IMR-90 (cell line): ENCODE results near the gene MRPS15. TPM values are rescaled to one million over a fixed set of nuclear protein-coding genes. Genes with fewer than 3 reads are reported as not detected.

Experiments used
- ATAC-seq: fragments of 200-7000 bp; cut with Tn5 transposase; 2 replicates; pipeline ENCODE4 v1.9.1; 2020; ENCODE audit warnings: low read depth, mild to moderate bottlenecking, moderate library complexity
- BruUV-seq: library from RNA; stranded (reverse); fragments of 400-500 nt; replicated peaks from 2 replicates; lab custom pipeline; 2021; lab: Mats Ljungman, UMichigan
- CTCF ChIA-PET: fragments of 300-600 bp; formaldehyde crosslinking; extraction: SDS; loops from one replicate; lab custom pipeline; 2021; ENCODE audit warnings: antibody characterized with exemption; lab: Yijun Ruan, JAX
- POLR2A ChIA-PET: fragments of 300-600 bp; sonication (Branson Sonifier 250); formaldehyde crosslinking; loops from one replicate; lab custom pipeline; 2022; ENCODE audit warnings: antibody characterized with exemption; ENCODE audit not compliant: unreplicated experiment; lab: Charles Lee
- DNase-seq: peaks from one replicate; pipeline ENCODE4 v3.0.0; 2013
- H2AFZ ChIP-seq: replicated peaks from 2 replicates; pipeline ENCODE3; 2013; ENCODE audit warnings: low read length, mild to moderate bottlenecking; ENCODE audit not compliant: poor library complexity
- H2AK5ac ChIP-seq: 2 replicates; pipeline ENCODE4 v1.6.1; 2013; ENCODE audit warnings: low read depth, low read length, inconsistent platforms
- H2AK9ac ChIP-seq: replicated peaks from 2 replicates; pipeline ENCODE3; 2013; ENCODE audit warnings: mild to moderate bottlenecking, low read depth, low read length, moderate library complexity; ENCODE audit not compliant: poor library complexity
- H2BK120ac ChIP-seq: 2 replicates; pipeline ENCODE4 v1.6.1; 2013; ENCODE audit warnings: low read depth, low read length, inconsistent platforms
- H2BK15ac ChIP-seq: 3 replicates; pipeline ENCODE4 v1.6.1; 2013; ENCODE audit warnings: low read depth, low read length, inconsistent platforms
- H2BK20ac ChIP-seq: 2 replicates; pipeline ENCODE4 v1.6.1; 2013; ENCODE audit warnings: low read depth, mild to moderate bottlenecking, inconsistent platforms, low read length, moderate library complexity
- H2BK5ac ChIP-seq: 2 replicates; pipeline ENCODE4 v1.6.1; 2013; ENCODE audit warnings: mild to moderate bottlenecking, low read depth, low read length, inconsistent platforms; ENCODE audit not compliant: poor library complexity, severe bottlenecking
- H3K14ac ChIP-seq: replicated peaks from 2 replicates; pipeline ENCODE4 v1.6.1; 2013; ENCODE audit warnings: low read depth, low read length, inconsistent platforms
- H3K18ac ChIP-seq: 2 replicates; pipeline ENCODE4 v1.6.1; 2013; ENCODE audit warnings: low read depth, low read length, control low read depth
- H3K23ac ChIP-seq: 2 replicates; pipeline ENCODE4 v1.6.1; 2013; ENCODE audit warnings: low read depth, low read length, inconsistent platforms
- H3K27ac ChIP-seq: 2 replicates; pipeline ENCODE4 v1.5.1; 2013; ENCODE audit warnings: mild to moderate bottlenecking, control low read depth, low read length; ENCODE audit not compliant: insufficient read depth
- H3K27me3 ChIP-seq: 2 replicates; pipeline ENCODE4 v1.6.1; 2013; ENCODE audit warnings: low read length; ENCODE audit not compliant: control insufficient read depth, insufficient read depth
- H3K36me3 ChIP-seq: 2 replicates; pipeline ENCODE4 v1.6.1; 2013; ENCODE audit warnings: low read length, mixed read lengths; ENCODE audit not compliant: control insufficient read depth, insufficient read depth
- H3K4ac ChIP-seq: 2 replicates; pipeline ENCODE4 v1.6.1; 2013; ENCODE audit warnings: low read depth, low read length, inconsistent platforms
- H3K4me1 ChIP-seq: 2 replicates; pipeline ENCODE4 v1.6.1; 2013; ENCODE audit warnings: low read length, mixed read lengths; ENCODE audit not compliant: control insufficient read depth, insufficient read depth
- H3K4me2 ChIP-seq: 2 replicates; pipeline ENCODE4 v1.6.1; 2013; ENCODE audit warnings: low read depth, mild to moderate bottlenecking, control low read depth, low read length, moderate library complexity
- H3K4me3 ChIP-seq: 2 replicates; pipeline ENCODE4 v1.5.1; 2013; ENCODE audit warnings: low read depth, mild to moderate bottlenecking, control low read depth, low read length, moderate library complexity; ENCODE audit not compliant: insufficient read depth
- H3K56ac ChIP-seq: 2 replicates; pipeline ENCODE4 v1.6.1; 2013; ENCODE audit warnings: low read length, inconsistent platforms; ENCODE audit not compliant: insufficient read depth; ENCODE audit errors: extremely low read depth
- H3K79me1 ChIP-seq, 2 experiments: 2 replicates each; pipeline ENCODE4 v1.6.1; 2013; ENCODE audit warnings: low read length in 2 of 2, inconsistent platforms in 1 of 2, low read depth in 1 of 2
- H3K9ac ChIP-seq: 2 replicates; pipeline ENCODE4 v1.6.1; 2013; ENCODE audit warnings: low read depth, low read length, control low read depth
- H3K9me1 ChIP-seq: 2 replicates; pipeline ENCODE4 v1.6.1; 2013; ENCODE audit warnings: low read length, inconsistent platforms; ENCODE audit not compliant: insufficient read depth
- H3K9me3 ChIP-seq: 2 replicates; pipeline ENCODE4 v1.6.1; 2013; ENCODE audit warnings: low read length; ENCODE audit not compliant: control insufficient read depth, insufficient read depth
- H4K20me1 ChIP-seq: 2 replicates; pipeline ENCODE4 v1.6.1; 2013; ENCODE audit warnings: low read length, inconsistent platforms; ENCODE audit not compliant: insufficient read depth
- H4K5ac ChIP-seq: 2 replicates; pipeline ENCODE4 v1.6.1; 2013; ENCODE audit warnings: mild to moderate bottlenecking, low read depth, low read length, control low read depth
- H4K8ac ChIP-seq, 2 experiments: 2 replicates each; pipeline ENCODE4 v1.6.1; 2013; ENCODE audit warnings: low read depth in 2 of 2, low read length in 2 of 2, control low read depth in 1 of 2, inconsistent platforms in 1 of 2
- H4K91ac ChIP-seq: 2 replicates; pipeline ENCODE4 v1.6.1; 2013; ENCODE audit warnings: low read depth, low read length, inconsistent platforms; ENCODE audit not compliant: insufficient read depth
- CHD1 ChIP-seq: IDR thresholded peaks from 2 replicates; pipeline ENCODE4 v1.6.1; 2012; ENCODE audit warnings: low read depth, low read length, improper control_type of control experiment
- WGBS, 2 experiments: methylation state at CpG; one replicate each; pipeline versions ENCODE4 v1.1.5 to v1.1.7; 2013; ENCODE audit warnings: missing lambda C conversion rate in 2 of 2; ENCODE audit not compliant: insufficient read length in 1 of 2; ENCODE audit errors: extremely low coverage in 2 of 2; 5-methylcytosine and 5-hydroxymethylcytosine counted together
- dilution Hi-C: fragments of 300-500 bp; cut with HindIII; formaldehyde crosslinking; loops from one replicate; pipeline ENCODE4 v1.14.3; 2018; ENCODE audit warnings: low sequenced_read_pairs; ENCODE audit not compliant: unreplicated experiment
- in situ Hi-C: fragments of 300-500 bp; cut with MboI; formaldehyde crosslinking; loops from 3 replicates; pipeline ENCODE4 v1.14.3; 2019; ENCODE audit warnings: low sequenced_read_pairs, inconsistent platforms, mixed read lengths
- intact Hi-C: fragments of 100-400 bp; cut with micrococcal nuclease; formaldehyde crosslinking; loops from 2 replicates; pipeline ENCODE4 v1.10.0; 2022
- polyA plus RNA-seq, 3 experiments: library from polyadenylated mRNA; depleted of rRNA; stranded (reverse); fragments of >200 nt; gene quantifications; 2 replicates each; pipeline ENCODE4 v1.2.3, GENCODE V29; 2012; ENCODE audit warnings: low replicate concordance in 1 of 3
- total RNA-seq: library from RNA; depleted of rRNA; stranded (reverse); fragments of >200 nt; gene quantifications from 2 replicates; pipeline ENCODE4 v1.2.3, GENCODE V29; 2012

MRPS15 gene
- total and polyA plus RNA-seq, 2 of the 4 experiments (the other 2 are of a cell fraction), result 46.1 to 77.9 TPM

DNA sequence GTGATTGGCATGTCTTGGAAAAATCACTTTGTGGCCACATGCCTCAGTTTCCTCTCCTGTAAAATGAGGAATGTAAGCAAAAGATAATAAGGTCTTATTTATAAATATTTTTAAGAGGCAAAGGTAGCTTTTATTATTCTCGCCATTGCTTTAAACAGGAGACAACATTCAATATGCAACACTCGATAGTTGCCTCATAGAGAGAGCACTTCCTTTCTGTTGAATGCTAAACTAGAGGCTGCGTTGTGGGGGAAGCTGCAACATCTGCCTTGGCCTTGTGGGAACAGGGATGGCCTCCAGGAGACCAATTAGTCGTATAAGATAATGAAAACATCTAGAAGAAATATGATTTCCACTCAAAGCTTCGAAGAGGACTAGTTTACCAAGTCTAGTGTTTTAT lies 17.4 kb downstream of the MRPS15 start:
- CTCF ChIA-PET, result no interaction called here

More for the DNA sequence above, 17.4 kb downstream of the MRPS15 start:
- WGBS, 2 experiments, result 43% methylated on average over 1 of the region's 5 CpGs; no CpG with 5 or more reads in 1 of the 2 experiments
- Histone ChIP-seq H3K4me3 (no peak overlapping the region), H2AK5ac (no peak overlapping the region), H4K20me1 (no peaks in the 10 kb centered on the region), H2BK15ac (no peak overlapping the region), H3K23ac (no peak overlapping the region), H4K8ac (no peak overlapping the region), H3K9me3 (no peaks in the 10 kb centered on the region), H3K9ac (no peak overlapping the region), H3K4ac (no peak overlapping the region), H2AFZ (no peak overlapping the region), H4K91ac (no peak overlapping the region), H4K5ac (no peak overlapping the region), H2BK120ac (no peak overlapping the region; the same call in 1 of the 2 replicates), H3K4me1 (peaks cover 2% of the 10 kb centered on the region; the same call in 1 of the 2 replicates), H3K27me3 (no peaks in the 10 kb centered on the region), H2BK20ac (no peak overlapping the region), H3K14ac (no peak overlapping the region), H3K18ac (no peak overlapping the region), H3K9me1 (no peaks in the 10 kb centered on the region), H2AK9ac (no peak overlapping the region), H3K4me2 (no peak overlapping the region), H3K56ac (no peak overlapping the region), H3K27ac (no peak overlapping the region), H3K79me1 (peaks cover 0 to 11% of the 10 kb centered on the region in 2 experiments; a peak in 2 of 4 replicates), H2BK5ac (no peak overlapping the region), H3K36me3 (no peaks in the 10 kb centered on the region)
- in situ Hi-C loops (no loop called here), intact Hi-C loops (no loop called here), dilution Hi-C loops (no loop called here)
- no peak for DNase-seq
- no peak for TF ChIP-seq CHD1
- ATAC-seq, result no peak
- no TSS peak for BruUV-seq
- POLR2A ChIA-PET, result no interaction called here
